ENCODE measurements around the gene KREMEN1.

DNA sequence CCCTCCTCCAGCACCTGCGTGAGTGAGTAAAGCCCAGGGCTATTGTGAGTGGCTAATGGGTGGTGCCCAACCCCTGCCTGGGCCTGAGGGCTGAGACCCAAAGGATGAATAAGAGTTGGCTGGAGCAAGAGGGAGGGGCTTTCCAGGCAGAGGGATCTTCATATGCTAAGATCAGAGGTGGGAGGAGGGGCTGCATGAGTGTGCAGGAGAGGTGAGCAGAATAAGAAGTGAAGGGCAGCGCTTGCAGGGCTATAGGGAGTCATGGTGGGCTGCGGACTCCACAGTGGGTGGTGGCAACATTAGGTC is 136.7 kb downstream of the KREMEN1 start:
- TF ChIP-seq CTCF (conservative IDR thresholded peaks at IDR 0.05 in 1 of 2, IDR thresholded peaks at IDR 0.05 in 1 of 2; ENCODE audit: extremely low read depth in 1 of 2, insufficient read depth in 1 of 2, low read depth in 1 of 2, low read length in 2 of 2) (no peak), EZH2 (IDR thresholded peaks at IDR 0.05; ENCODE audit: borderline replicate concordance, low read length) (no peak)

Data from mammary epithelial cell (primary cell).